ENCODE data around the gene DAGLA. TPM values are rescaled to one million over a fixed set of nuclear protein-coding genes. Genes with fewer than 3 reads are reported as not detected.

Gene DAGLA
- total RNA-seq, 1 experiment from 2014 or later = 0.52 TPM

DNA sequence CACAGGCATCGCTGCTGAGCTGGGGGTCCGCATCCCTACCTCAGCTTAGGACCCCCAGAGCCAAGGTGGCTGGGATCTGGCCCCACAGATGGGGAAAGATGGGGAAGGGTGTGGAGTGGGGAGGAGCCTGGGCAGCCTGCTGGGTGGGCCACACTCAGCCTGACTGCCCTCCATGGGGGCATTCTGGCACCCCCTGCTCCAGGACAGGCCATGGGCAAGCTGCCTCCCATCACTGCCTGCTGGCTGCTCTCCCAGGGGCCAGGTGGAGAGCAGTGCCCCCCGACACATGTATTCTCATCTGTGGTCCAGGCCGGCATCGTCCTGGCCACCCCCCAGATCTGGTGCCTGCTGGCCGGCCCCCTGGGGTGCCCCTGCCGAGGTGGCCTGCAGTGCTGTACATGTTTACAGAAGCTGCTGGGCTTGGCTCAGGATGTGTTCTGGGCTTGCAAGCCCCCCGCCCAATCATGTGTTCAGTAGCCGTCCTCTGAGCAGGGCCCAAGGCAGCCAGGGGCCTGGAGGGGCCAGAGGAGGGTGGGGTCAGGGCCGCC lies 64.5 kb downstream of the DAGLA start:
- DNase-seq (ENCODE audit: extremely low read depth, low read depth) = no peak

GRCh38 chr11:61745781-61746441 lies 65.7 kb downstream of the DAGLA start:
- DNase-seq (ENCODE audit: extremely low read depth, low read depth) = no peak

DNA sequence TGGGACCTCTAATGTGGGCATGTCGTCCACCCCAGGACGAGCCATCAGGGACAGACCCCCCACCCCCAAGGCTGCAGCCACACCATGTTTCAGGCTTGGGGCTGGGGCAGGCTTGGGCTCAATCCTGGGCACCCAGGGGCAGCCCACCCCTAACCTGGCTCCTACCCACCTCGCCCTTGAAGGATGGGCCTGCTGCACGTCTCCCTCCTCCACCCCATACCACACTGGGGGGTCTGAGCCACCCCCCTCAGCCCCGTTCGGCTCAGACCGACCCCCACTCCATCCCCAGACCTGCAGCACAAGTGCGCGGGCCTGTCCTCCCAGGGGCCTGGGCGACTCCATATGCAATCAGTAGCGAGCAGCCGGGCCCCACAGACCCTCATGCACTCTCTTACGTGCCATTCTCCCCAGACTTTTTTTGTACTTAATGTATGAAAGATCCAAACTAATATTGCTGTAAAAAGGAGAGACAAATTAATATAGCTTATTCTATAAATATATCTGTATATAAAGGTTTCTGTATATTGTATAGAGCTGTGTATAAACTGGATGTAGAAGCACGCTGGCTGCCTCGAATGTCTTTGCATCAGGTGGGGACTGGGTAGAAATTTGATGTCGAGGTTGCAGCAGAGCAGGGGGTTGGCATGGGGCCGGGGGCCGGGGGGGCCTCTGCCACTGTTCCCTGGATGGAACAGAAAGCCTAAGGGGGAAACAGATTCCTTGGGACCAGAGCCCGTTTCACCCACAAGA lies 66.4 kb downstream of the DAGLA start:
- DNase-seq (ENCODE audit: extremely low read depth, low read depth) = no peak

DNA sequence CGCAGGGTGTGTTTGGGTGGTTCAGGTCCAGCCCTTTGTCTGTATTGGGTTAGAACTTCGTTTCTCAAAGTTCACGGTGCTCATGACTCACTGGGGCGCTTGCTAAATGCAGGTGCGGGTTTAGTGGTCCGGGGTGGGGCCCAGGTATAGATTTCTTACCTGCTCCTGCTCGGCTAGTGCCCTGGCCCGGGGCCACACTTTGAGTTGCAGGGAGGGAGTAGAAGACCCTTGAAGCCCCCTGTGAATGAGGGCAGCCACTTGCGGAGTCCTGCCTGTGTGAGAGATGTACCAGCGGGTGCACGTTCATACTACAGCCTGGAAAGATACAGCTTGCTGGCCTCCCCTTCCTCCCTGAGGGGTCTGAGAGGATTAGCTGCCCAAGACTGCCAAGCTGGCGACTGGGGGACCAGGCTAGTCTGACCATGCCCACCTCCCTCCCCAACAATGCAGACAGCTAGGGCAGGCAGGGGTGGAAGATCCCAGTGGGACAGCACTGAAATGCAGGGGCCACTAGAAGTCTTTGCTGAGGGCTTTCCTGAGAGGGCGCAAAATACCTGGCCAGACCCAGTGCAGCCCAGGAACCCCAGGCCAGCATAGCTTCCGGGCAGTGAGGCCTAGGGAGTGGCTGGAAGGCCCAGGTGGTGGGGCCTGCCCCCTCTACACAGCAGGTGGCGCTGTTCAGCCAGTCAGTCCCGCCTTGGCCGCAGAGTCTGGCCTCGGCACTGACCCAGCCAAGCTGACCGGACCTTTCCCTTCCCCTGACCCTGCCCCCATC lies 67.2 kb downstream of the DAGLA start:
- peak; percentile 40 for DNase-seq (ENCODE audit: extremely low read depth, low read depth)

GRCh38 chr11:61747967-61748285 lies 67.7 kb downstream of the DAGLA start:
- no peak for DNase-seq (ENCODE audit: extremely low read depth, low read depth)

DNA sequence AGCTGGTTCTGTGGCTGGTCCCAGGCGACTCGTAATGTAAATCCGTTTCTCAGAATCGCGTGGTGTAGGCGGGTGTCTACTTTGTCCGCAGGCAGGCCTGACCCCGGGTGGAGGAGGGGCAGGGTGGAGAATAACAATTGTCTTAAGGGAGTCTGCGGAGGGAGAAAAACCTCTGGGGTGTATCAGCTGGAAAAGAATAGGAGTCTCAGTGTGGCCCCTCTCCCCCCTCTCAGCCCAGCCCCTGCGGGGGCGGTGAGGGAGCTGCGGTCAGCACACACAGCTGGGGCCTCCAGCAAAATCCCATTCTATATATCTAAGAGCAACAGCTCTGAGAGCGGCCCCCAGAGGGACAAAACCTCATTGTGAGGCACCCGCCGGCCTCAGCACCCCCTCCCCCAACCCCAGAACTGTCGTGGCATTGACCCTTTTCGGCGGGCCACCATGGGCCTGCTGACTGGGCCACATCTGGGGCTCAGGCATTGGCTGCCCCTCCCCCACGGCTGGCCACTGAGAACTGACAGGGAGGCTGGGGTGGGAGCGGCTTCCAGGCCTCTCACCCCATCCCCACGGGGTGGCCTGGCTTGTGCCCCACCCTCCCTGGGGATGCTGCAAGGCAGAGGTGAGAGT lies 69.5 kb downstream of the DAGLA start:
- DNase-seq (ENCODE audit: extremely low read depth, low read depth) = no peak

DNA sequence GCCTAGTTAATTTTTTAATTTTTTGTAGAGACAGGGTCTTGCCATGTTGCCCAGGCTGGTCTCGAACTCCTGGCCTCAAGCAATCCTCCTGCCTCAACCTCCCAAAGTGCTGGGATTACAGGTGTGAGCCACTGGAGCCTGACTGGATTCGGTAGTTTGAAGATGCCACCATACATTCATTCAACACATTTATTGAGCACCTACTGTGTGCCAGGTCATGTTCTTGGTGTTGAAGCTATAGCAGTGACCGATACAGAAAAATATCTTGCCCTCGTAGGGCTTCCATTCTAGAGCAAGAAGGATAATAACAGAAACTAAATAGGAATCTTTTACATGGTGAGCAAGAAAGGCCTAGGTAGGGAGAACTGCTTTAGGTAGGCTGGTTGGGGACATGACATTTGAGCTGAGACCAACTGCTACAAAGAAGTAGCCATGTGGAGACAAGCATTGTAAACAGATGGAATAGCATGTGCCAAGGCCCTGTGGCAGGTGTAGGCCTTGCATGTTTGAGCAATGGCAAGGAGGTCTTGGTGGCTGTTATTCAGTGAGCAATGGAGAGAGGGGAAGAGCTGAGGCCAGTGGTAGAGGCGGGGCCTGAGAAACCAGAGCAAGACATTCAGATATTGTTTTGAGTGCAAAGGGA lies 70.6 kb downstream of the DAGLA start:
- DNase-seq (ENCODE audit: extremely low read depth, low read depth) = no peak

GRCh38 chr11:61751384-61751783 lies 71.2 kb downstream of the DAGLA start:
- DNase-seq (ENCODE audit: extremely low read depth, low read depth) = no peak

DNA sequence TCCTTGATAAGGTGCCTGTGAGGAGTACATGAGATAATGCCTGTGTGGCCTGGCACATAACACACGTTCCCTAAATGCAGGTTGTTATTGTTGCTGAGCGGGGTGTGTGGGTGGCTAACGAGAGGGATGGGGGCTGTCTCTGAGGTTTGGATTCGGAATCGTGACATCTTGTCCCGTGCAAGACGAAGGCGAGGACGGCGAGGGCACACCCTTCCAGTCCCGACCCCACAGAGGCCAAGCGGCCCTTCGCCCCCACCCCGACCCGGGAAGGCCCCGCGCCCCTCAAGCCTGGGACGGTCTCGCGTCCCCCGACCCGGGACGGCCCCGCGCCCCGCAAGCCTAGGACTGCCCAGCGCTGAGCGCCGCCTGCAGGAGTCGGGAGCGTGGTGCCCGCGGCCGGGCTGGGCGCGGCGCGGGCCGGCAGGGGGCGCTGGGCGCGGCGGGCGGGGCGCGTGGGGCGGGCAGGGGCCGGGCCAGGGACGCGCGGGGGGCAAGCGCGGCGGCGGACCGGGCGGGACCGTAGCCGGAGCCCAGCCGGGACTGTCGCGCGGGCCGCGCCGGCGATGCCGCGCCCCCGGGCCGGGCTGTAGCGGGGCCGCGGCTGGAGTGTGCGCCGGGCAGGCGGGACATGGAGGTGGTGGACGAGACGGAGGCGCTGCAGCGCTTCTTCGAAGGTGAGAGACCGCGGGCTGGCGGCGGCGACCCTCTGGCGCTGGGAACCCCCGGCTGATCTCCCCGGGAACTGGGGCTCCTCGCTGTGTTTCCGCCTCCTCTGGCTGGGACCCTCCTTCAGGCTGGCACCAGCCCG lies 72.1 kb downstream of the DAGLA start, which contains the start of gene MYRF:
Gene MYRF, plus strand, starts transcription at position 520 of the 808 bp plus-strand sequence. Its CDS starts 109 bp downstream, at position 629.
- DNase-seq (ENCODE audit: extremely low read depth, low read depth) = peak; percentile 34

- DNase-seq (ENCODE audit: extremely low read depth, low read depth) = no peak
These were observed 72.8 kb downstream of the DAGLA start for GRCh38 chr11:61752925-61753521.

GRCh38 chr11:61753672-61754071 lies 73.5 kb downstream of the DAGLA start:
- DNase-seq (ENCODE audit: extremely low read depth, low read depth) = no peak

GRCh38 chr11:61754534-61755482 lies 74.6 kb downstream of the DAGLA start:
- no peak for DNase-seq (ENCODE audit: extremely low read depth, low read depth)

DNA sequence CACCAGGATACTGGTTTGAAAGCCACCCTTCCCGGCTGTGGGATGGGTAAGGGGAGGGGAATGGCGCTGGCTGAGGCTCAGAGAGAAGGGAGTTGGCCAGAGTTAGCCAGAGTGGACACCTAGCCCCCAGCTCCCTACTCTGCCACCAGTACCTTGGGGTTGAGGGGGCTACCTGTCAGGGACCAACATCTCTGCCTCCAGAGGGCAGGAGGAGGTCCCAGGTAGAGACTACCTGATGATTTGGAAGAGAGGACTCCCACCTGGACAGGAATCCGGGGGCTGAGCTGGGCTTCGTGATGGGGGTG lies 75.9 kb downstream of the DAGLA start:
- no peak for DNase-seq (ENCODE audit: extremely low read depth, low read depth)

GRCh38 chr11:61756452-61757212 lies 76.4 kb downstream of the DAGLA start:
- DNase-seq (ENCODE audit: extremely low read depth, low read depth) = no peak

DNA sequence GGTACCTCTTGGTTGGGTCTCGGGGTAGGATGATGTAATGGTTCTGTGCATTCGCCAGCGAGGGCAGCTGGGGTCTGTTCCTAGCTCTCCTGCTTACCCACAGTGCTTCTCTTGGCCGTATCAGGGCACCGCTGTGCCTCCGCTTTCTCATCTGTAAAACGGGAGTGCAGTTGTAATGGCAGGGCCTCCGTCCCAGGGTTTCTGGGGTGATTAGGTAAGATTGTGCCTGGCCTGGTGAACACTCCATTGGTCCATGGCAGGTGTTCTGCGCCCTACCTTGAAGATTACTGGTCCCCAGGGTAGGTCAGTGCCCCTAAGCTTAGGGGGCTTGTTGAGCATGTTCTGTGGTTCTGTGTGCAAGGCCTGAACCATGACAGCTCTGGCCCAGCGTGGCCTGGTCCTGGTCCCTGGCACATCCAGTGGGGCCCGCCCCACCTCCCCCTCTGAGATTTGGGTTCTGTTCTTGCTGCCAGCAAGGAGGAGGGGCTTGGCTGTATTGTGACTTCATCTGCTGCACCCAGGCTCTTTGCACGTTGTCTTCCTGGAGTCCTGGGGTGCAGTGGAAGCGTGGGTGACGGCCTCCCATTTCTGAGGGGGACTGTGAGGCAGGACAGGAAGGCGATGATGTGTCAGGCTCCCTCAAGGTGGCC lies 77.1 kb downstream of the DAGLA start:
- no peak for DNase-seq (ENCODE audit: extremely low read depth, low read depth)

DNA sequence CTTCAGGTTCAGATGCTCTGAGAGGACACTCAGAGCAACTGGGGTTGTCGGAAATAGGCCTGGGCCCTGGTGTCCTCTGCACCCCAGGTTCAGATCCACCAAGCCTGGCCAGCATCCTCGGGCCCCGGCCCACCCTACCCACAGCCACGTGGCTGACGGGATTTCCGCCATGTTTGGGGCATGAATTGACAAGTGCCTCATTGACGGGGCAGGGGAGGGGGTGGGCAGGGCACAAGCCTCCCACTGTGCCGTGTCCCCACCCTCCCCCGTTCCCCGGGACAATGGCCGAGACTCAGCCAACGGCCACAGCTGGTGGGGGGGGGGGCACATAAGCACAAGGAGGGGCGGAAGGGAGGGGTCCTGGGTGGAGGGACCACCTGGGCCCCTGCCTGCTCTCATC lies 80.8 kb downstream of the DAGLA start:
- no peak for DNase-seq (ENCODE audit: extremely low read depth, low read depth)

Data from NCI-H460 (cell line).